SK-N-SH (cell line): Measurements from ENCODE around the gene ANO10. TPM values are rescaled to one million over a fixed set of nuclear protein-coding genes. Genes with fewer than 3 reads are reported as not detected.

Experiments
- CTCF ChIA-PET: fragments of 300-600, 350-600 bp; formaldehyde crosslinking; extraction: SDS; loops from one replicate; lab custom pipeline; 2021; lab: Yijun Ruan, JAX
- POLR2A ChIA-PET: fragments of 350-600 bp; sonication (Branson Sonifier 250); formaldehyde crosslinking; extraction: SDS; loops from one replicate; lab custom pipeline; 2020; ENCODE audit warnings: antibody characterized with exemption, inconsistent platforms; lab: Yijun Ruan, JAX
- DNase-seq: peaks from one replicate; pipeline ENCODE4 v3.0.0; 2012
- H2AFZ ChIP-seq: fragments of 200-600 bp; sonication (generic); 2 replicates; pipeline ENCODE4 v1.8.1; 2016; ENCODE audit warnings: antibody characterized with exemption, mild to moderate bottlenecking, low read depth
- H3F3A ChIP-seq: fragments of 200-600 bp; sonication (generic); replicated peaks from 2 replicates; pipeline ENCODE3; 2016; ENCODE audit warnings: antibody characterized with exemption, mild to moderate bottlenecking; ENCODE audit not compliant: insufficient read depth
- H3K27ac ChIP-seq, 2 experiments: fragments of 200-500 bp in 1 of 2; fragments of 200-600 bp in 1 of 2; sonication (Bioruptor generic) in 1 of 2; sonication (generic), shearing (Covaris generic) in 1 of 2; 2 replicates each; pipeline versions ENCODE4 v1.5.1 to v1.6.1; 2014 to 2016; ENCODE audit warnings: low read depth in 2 of 2, inconsistent platforms in 1 of 2, low read length in 1 of 2, mild to moderate bottlenecking in 1 of 2, mixed read lengths in 1 of 2
- H3K27me3 ChIP-seq: fragments of 200-600 bp; sonication (generic), shearing (Covaris generic); 2 replicates; pipeline ENCODE4 v1.6.1; 2016; ENCODE audit warnings: mixed run types; ENCODE audit not compliant: insufficient read depth
- H3K36me3 ChIP-seq, 2 experiments: fragments of 200-500 bp in 1 of 2; fragments of 200-600 bp in 1 of 2; sonication (Bioruptor generic) in 1 of 2; sonication (generic) in 1 of 2; replicated peaks in 1 of 2; 2 replicates each; pipeline versions ENCODE3 to v1.5.1; 2014 to 2016; ENCODE audit warnings: low read length in 1 of 2, mild to moderate bottlenecking in 1 of 2; ENCODE audit not compliant: insufficient read depth in 2 of 2, control insufficient read depth in 1 of 2
- H3K4me1 ChIP-seq, 2 experiments: fragments of 200-500 bp in 1 of 2; fragments of 200-600 bp in 1 of 2; sonication (Bioruptor generic) in 1 of 2; sonication (generic), shearing (Covaris generic) in 1 of 2; 2 replicates each; pipeline versions ENCODE4 v1.5.1 to v1.6.1; 2014 to 2016; ENCODE audit warnings: low read depth in 1 of 2, low read length in 1 of 2, mixed run types in 1 of 2; ENCODE audit not compliant: insufficient read depth in 2 of 2, control insufficient read depth in 1 of 2
- H3K4me2 ChIP-seq: fragments of 200-600 bp; sonication (generic), shearing (Covaris generic); 2 replicates; pipeline ENCODE4 v1.6.1; 2017; ENCODE audit warnings: mixed run types
- H3K4me3 ChIP-seq, 2 experiments: fragments of 200-500 bp in 1 of 2; fragments of 200-600 bp in 1 of 2; sonication (Bioruptor generic) in 1 of 2; sonication (generic), shearing (Covaris generic) in 1 of 2; 2 replicates each; pipeline versions ENCODE4 v1.5.1 to v1.8.1; 2014 to 2016; ENCODE audit warnings: low read depth in 2 of 2, inconsistent platforms in 1 of 2, low read length in 1 of 2, mild to moderate bottlenecking in 1 of 2, mixed read lengths in 1 of 2, moderate library complexity in 1 of 2
- H3K79me2 ChIP-seq: fragments of 200-600 bp; sonication (generic); 2 replicates; pipeline ENCODE4 v1.8.1; 2017; ENCODE audit warnings: mild to moderate bottlenecking; ENCODE audit not compliant: insufficient read depth
- H3K9ac ChIP-seq: fragments of 200-600 bp; sonication (generic); 2 replicates; pipeline ENCODE4 v1.6.1; 2017; ENCODE audit warnings: mixed run types
- H3K9me2 ChIP-seq: fragments of 200-600 bp; sonication (generic); 2 replicates; pipeline ENCODE4 v1.6.1; 2017; ENCODE audit warnings: mixed run types
- H3K9me3 ChIP-seq: fragments of 200-600 bp; sonication (generic); 2 replicates; pipeline ENCODE4 v1.6.1; 2017; ENCODE audit warnings: mixed run types, mild to moderate bottlenecking, moderate library complexity
- H4K20me1 ChIP-seq: fragments of 200-600 bp; sonication (generic); 2 replicates; pipeline ENCODE4 v1.6.1; 2017; ENCODE audit warnings: mild to moderate bottlenecking, mixed run types; ENCODE audit not compliant: insufficient read depth
- EZH2phosphoT487 ChIP-seq: fragments of 200-600 bp; sonication (generic); IDR thresholded peaks from 2 replicates; pipeline ENCODE4 v1.6.1; 2017; ENCODE audit warnings: low read depth, mixed run types, mild to moderate bottlenecking, antibody characterized with exemption, moderate library complexity, borderline replicate concordance
- FOSL2 ChIP-seq: IDR thresholded peaks from 2 replicates; pipeline ENCODE4 v1.4.0; 2012; ENCODE audit warnings: low read depth, mild to moderate bottlenecking, moderate library complexity, borderline replicate concordance
- FOXM1 ChIP-seq: IDR thresholded peaks from 2 replicates; pipeline ENCODE4 v1.4.0; 2012; ENCODE audit warnings: low read depth, mild to moderate bottlenecking
- GATA2 ChIP-seq: sonication (generic); formaldehyde crosslinking; IDR thresholded peaks from 2 replicates; pipeline ENCODE4 v1.5.0; 2020; ENCODE audit warnings: mild to moderate bottlenecking, missing genetic modification reagents
- IRF3 ChIP-seq: fragments of 150-350 bp; IDR thresholded peaks from 2 replicates; pipeline ENCODE4 v1.6.1; 2016; ENCODE audit warnings: mild to moderate bottlenecking, low read depth, low read length
- MAX ChIP-seq: IDR thresholded peaks from 2 replicates; pipeline ENCODE4 v1.4.0; 2012; ENCODE audit warnings: low read depth
- MXI1 ChIP-seq: IDR thresholded peaks from 2 replicates; pipeline ENCODE4 v1.6.1; 2012; ENCODE audit warnings: mild to moderate bottlenecking, low read depth, low read length, improper control_type of control experiment
- NFIC ChIP-seq: IDR thresholded peaks from 2 replicates; pipeline ENCODE4 v1.4.0; 2012; ENCODE audit warnings: borderline replicate concordance
- RXRA ChIP-seq: IDR thresholded peaks from 2 replicates; pipeline ENCODE4 v1.4.0; 2012; ENCODE audit warnings: low read depth, mild to moderate bottlenecking, borderline replicate concordance
- SIN3A ChIP-seq: IDR thresholded peaks from 2 replicates; pipeline ENCODE4 v1.6.1; 2012; ENCODE audit warnings: low read depth, mild to moderate bottlenecking, low read length, moderate library complexity, borderline replicate concordance
- SMC3 ChIP-seq: IDR thresholded peaks from 2 replicates; pipeline ENCODE4 v1.6.1; 2012; ENCODE audit warnings: low read depth, low read length, improper control_type of control experiment
- TCF12 ChIP-seq: IDR thresholded peaks from 2 replicates; pipeline ENCODE4 v1.4.0; 2012
- USF1 ChIP-seq: IDR thresholded peaks from 2 replicates; pipeline ENCODE4 v1.4.0; 2012; ENCODE audit warnings: low read depth, borderline replicate concordance
- USF2 ChIP-seq: fragments of 150-350 bp; IDR thresholded peaks from 2 replicates; pipeline ENCODE4 v1.6.1; 2017; ENCODE audit warnings: antibody characterized with exemption, low read length, low read depth, borderline replicate concordance
- YY1 ChIP-seq: IDR thresholded peaks from 2 replicates; pipeline ENCODE4 v1.4.0; 2012; ENCODE audit warnings: low read depth, mild to moderate bottlenecking
- ZBTB33 ChIP-seq: IDR thresholded peaks from 2 replicates; pipeline ENCODE4 v1.4.0; 2012; ENCODE audit warnings: low read depth, borderline replicate concordance
- WGBS: methylation state at CpG from one replicate; pipeline ENCODE4 v1.1.6; 2017; ENCODE audit warnings: low lambda C conversion rate; 5-methylcytosine and 5-hydroxymethylcytosine counted together
- polyA plus RNA-seq, 3 experiments: library from polyadenylated mRNA; depleted of rRNA; stranded (reverse); fragments of >200 nt; gene quantifications; 2 replicates each; pipeline ENCODE4 v1.2.3, GENCODE V29; 2012
- TF ChIP-seq, protein P1 (sequence below): IDR thresholded peaks from 2 replicates; pipeline ENCODE4 v1.6.1; 2012; ENCODE audit warnings: mild to moderate bottlenecking, low read depth, low read length, moderate library complexity

Gene ANO10
- polyA plus RNA-seq, 1 of the 3 experiments (the other 2 are of a cell fraction), result 16.8 TPM

GRCh38 chr3:43618142-43618541 lies 3.7 kb downstream of the ANO10 start:
- no peaks in the 10 kb centered on the region for H3F3A ChIP-seq
- POLR2A ChIA-PET, result no interaction called here

More at GRCh38 chr3:43618142-43618541, 3.7 kb downstream of the ANO10 start:
- H3K9me2 ChIP-seq, result no peaks in the 10 kb centered on the region
- no peaks in the 10 kb centered on the region; a peak in 2 of 4 replicates for H3K4me1 ChIP-seq
- no peak overlapping the region for H3K4me2 ChIP-seq
- WGBS, result 83% methylated on average over 1 of the region's 1 CpG
- no peaks in the 10 kb centered on the region for H3K27me3 ChIP-seq
- no peaks in the 10 kb centered on the region for H4K20me1 ChIP-seq
- TF ChIP-seq FOSL2 (no peak), YY1 (no peak), MAX (no peak), USF2 (no peak), RXRA (no peak), ZBTB33 (no peak), USF1 (no peak), NFIC (no peak), EZH2phosphoT487 (no peak), MXI1 (no peak), FOXM1 (no peak), IRF3 (no peak), SIN3A (no peak), GATA2 (CRISPR knock-in tag) (no peak), TCF12 (no peak), SMC3 (no peak)
- TF ChIP-seq, protein P1, sequence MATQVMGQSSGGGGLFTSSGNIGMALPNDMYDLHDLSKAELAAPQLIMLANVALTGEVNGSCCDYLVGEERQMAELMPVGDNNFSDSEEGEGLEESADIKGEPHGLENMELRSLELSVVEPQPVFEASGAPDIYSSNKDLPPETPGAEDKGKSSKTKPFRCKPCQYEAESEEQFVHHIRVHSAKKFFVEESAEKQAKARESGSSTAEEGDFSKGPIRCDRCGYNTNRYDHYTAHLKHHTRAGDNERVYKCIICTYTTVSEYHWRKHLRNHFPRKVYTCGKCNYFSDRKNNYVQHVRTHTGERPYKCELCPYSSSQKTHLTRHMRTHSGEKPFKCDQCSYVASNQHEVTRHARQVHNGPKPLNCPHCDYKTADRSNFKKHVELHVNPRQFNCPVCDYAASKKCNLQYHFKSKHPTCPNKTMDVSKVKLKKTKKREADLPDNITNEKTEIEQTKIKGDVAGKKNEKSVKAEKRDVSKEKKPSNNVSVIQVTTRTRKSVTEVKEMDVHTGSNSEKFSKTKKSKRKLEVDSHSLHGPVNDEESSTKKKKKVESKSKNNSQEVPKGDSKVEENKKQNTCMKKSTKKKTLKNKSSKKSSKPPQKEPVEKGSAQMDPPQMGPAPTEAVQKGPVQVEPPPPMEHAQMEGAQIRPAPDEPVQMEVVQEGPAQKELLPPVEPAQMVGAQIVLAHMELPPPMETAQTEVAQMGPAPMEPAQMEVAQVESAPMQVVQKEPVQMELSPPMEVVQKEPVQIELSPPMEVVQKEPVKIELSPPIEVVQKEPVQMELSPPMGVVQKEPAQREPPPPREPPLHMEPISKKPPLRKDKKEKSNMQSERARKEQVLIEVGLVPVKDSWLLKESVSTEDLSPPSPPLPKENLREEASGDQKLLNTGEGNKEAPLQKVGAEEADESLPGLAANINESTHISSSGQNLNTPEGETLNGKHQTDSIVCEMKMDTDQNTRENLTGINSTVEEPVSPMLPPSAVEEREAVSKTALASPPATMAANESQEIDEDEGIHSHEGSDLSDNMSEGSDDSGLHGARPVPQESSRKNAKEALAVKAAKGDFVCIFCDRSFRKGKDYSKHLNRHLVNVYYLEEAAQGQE, result no peak
- CTCF ChIA-PET, result no interaction called here
- H3K27ac ChIP-seq, result no peak overlapping the region
- H3K9me3 ChIP-seq, result no peaks in the 10 kb centered on the region
- peaks cover 38% of the 10 kb centered on the region for H3K79me2 ChIP-seq
- H3K4me3 ChIP-seq, result no peak overlapping the region
- DNase-seq, result no peak
- H2AFZ ChIP-seq, result no peak overlapping the region
- H3K9ac ChIP-seq, result no peak overlapping the region
- peaks cover 0 to 4% of the 10 kb centered on the region in 2 experiments for H3K36me3 ChIP-seq
